GM18517 (cell line): ENCODE data around the gene RAD18.
A peak's percentile ranks its signal among the peaks of the same experiment; 100 is the strongest.

Experiments used
- ATAC-seq: cut with Tn5 transposase; IDR thresholded peaks from one replicate; pipeline ENCODE4 v1.9.1; 2021; ENCODE audit warnings: mild to moderate bottlenecking, moderate library complexity; ENCODE audit not compliant: unreplicated experiment

The RAD18 gene

GRCh38 chr3:8966150-8966819 is 3.0 kb upstream of the RAD18 start:
- ATAC-seq: no peak

- ATAC-seq: no peak
Measured at GRCh38 chr3:8964436-8965370, 1.4 kb upstream of the RAD18 start.

- no peak for ATAC-seq
Measured at GRCh38 chr3:8962226-8962861, 928 bp downstream of the RAD18 start.

GRCh38 chr3:8959668-8960067 is 3.6 kb downstream of the RAD18 start:
- ATAC-seq: no peak

- peak; percentile 96 for ATAC-seq
Measured at GRCh38 chr3:8954938-8955763, 8.1 kb downstream of the RAD18 start.

GRCh38 chr3:8953313-8953712 is 10.0 kb downstream of the RAD18 start:
- ATAC-seq: no peak

GRCh38 chr3:8952130-8952529 is 11.1 kb downstream of the RAD18 start:
- no peak for ATAC-seq

GRCh38 chr3:8945890-8946600 is 17.2 kb downstream of the RAD18 start:
- ATAC-seq: no peak

GRCh38 chr3:8942746-8943488 is 20.4 kb downstream of the RAD18 start:
- ATAC-seq: no peak

GRCh38 chr3:8942115-8942514 is 21.2 kb downstream of the RAD18 start:
- ATAC-seq: no peak

GRCh38 chr3:8938021-8938420 is 25.3 kb downstream of the RAD18 start:
- no peak for ATAC-seq

GRCh38 chr3:8937064-8938020 is 25.9 kb downstream of the RAD18 start:
- no peak for ATAC-seq

- no peak for ATAC-seq
Measured at GRCh38 chr3:8932507-8932906, 30.8 kb downstream of the RAD18 start.

- no peak for ATAC-seq
Measured at GRCh38 chr3:8931342-8931741, 31.9 kb downstream of the RAD18 start.

- ATAC-seq: no peak
Measured at GRCh38 chr3:8929860-8930259, 33.4 kb downstream of the RAD18 start.

- no peak for ATAC-seq
Measured at GRCh38 chr3:8914491-8914890, 48.8 kb downstream of the RAD18 start.

- ATAC-seq: no peak
Measured at GRCh38 chr3:8911781-8912180, 51.5 kb downstream of the RAD18 start.

- no peak for ATAC-seq
Measured at GRCh38 chr3:8909160-8909559, 54.1 kb downstream of the RAD18 start.
